ENCODE data around the gene P2RX2. TPM values are rescaled to one million over a fixed set of nuclear protein-coding genes. Genes with fewer than 3 reads are reported as not detected.

Gene P2RX2
- total RNA-seq, 6 donors from 2014 or later, result 0.27 to 4.4 (median 1.00) TPM; not detected in 2

GRCh38 chr12:132586929-132587328 is 31.6 kb upstream of the P2RX2 start:
- Histone ChIP-seq H3K4me3 (no peak overlapping the region), H3K9me3 (no peaks in the 10 kb centered on the region), H3K36me3 (peaks cover 0 to 22% (median 12%) of the 10 kb centered on the region in 4 donors), H3K4me1 (no peaks in the 10 kb centered on the region), H3K27me3 (no peaks in the 10 kb centered on the region), H3K27ac (no peak overlapping the region)
- no peak for TF ChIP-seq POLR2AphosphoS5 (IDR thresholded peaks at IDR 0.05)
- no peak for TF ChIP-seq EP300 (IDR thresholded peaks at IDR 0.05)
- TF ChIP-seq CTCF (IDR thresholded peaks at IDR 0.05), result no peak
- TF ChIP-seq POLR2A (IDR thresholded peaks at IDR 0.05), result no peak
- DNase-seq, result no peak
- WGBS, 2 donors, result 90 to 93% methylated on average over 18 of the region's 18 CpGs
- ATAC-seq (ENCODE audit: low FRiP score in 2 of 2), result no peak

DNA sequence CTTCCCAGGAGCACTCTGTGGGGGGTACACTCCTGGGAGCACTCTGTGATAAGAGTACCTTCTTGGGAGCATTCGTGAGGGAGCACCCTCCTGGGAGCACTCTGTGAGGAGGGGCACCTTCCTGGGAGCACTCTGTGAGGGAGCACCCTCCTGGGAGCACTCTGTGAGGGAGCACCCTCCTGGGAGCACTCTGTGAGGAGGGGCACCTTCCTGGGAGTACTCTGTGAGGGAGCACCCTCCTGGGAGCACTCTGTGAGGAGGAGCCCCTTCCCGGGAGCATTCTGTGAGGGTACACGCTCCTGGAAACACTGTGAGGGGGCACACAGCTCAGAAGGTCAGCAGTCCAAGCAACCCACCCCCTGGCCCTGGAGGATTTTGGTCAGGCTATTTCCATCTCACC is 30.8 kb upstream of the P2RX2 start:
- Histone ChIP-seq H3K27ac (no peak overlapping the region), H3K4me3 (no peak overlapping the region), H3K27me3 (no peaks in the 10 kb centered on the region), H3K4me1 (no peaks in the 10 kb centered on the region), H3K36me3 (peaks cover 0 to 14% (median 5%) of the 10 kb centered on the region in 4 donors), H3K9me3 (no peaks in the 10 kb centered on the region)
- 70 to 90% methylated on average over 2 to 3 of the region's 3 CpGs for WGBS, 2 donors
- no peak for ATAC-seq (ENCODE audit: low FRiP score in 2 of 2)
- TF ChIP-seq POLR2AphosphoS5 (IDR thresholded peaks at IDR 0.05), result no peak
- TF ChIP-seq CTCF (IDR thresholded peaks at IDR 0.05), result no peak
- TF ChIP-seq EP300 (IDR thresholded peaks at IDR 0.05), result no peak
- TF ChIP-seq POLR2A (IDR thresholded peaks at IDR 0.05), result no peak
- no peak for DNase-seq

GRCh38 chr12:132588319-132588718 is 30.3 kb upstream of the P2RX2 start:
- DNase-seq (no peak), ATAC-seq (ENCODE audit: low FRiP score in 2 of 2) (no peak)
- Histone ChIP-seq H3K4me1 (peaks cover 0 to 3% (median 0%) of the 10 kb centered on the region in 4 donors), H3K27ac (no peak overlapping the region), H3K36me3 (peaks cover 0 to 12% (median 2%) of the 10 kb centered on the region in 4 donors), H3K4me3 (no peak overlapping the region), H3K9me3 (no peaks in the 10 kb centered on the region), H3K27me3 (no peaks in the 10 kb centered on the region)
- TF ChIP-seq EP300 (IDR thresholded peaks at IDR 0.05) (no peak), POLR2A (IDR thresholded peaks at IDR 0.05) (no peak), POLR2AphosphoS5 (IDR thresholded peaks at IDR 0.05) (no peak), CTCF (IDR thresholded peaks at IDR 0.05) (no peak)
- 75 to 88% methylated on average over 4 to 6 of the region's 6 CpGs for WGBS, 2 donors

DNA sequence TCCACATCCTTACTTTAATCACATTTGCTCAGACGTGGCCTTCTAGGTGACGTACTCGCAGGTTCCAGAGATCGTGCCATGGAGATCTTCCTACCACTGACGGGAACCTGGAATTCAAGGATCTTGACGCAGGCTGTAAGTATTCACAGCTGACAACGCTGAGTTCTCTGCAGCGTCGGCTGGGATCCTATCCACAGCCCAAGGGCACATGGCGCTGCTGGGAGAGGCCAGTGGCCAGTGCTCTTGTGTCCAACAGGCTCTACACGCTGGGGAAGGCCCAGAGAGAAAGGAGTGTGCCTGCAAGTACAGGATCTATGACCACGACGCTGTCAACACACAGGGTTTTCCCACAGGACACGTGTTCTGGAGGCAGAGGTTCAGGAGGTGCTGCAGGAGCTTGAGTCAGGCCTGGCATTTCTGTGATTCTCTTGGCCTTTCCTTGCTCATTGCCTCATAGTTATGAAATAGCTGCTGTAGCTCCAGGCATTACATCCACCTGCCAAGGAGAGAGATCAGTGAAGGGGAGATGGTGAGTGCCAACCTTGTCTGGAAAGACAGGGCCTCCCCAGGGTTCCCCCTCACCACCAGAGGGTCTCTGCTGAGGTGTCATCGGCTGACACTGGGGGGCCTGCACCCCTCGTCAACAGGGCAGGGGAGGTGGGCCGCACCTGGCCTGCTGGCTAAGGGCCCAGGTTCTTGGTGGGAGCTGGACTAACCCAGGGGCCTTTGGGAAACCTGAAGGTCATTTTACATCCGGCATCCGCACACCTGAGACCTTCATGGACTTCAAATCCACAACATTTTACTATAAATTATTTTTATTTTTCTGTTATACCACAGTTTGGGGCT is 29.5 kb upstream of the P2RX2 start:
- H3K4me1 ChIP-seq, result peaks cover 0 to 9% (median 4%) of the 10 kb centered on the region in 4 donors
- H3K36me3 ChIP-seq, result peaks cover 0 to 7% (median 2%) of the 10 kb centered on the region in 4 donors
- WGBS, 2 donors, result 95 to 97% methylated on average over 15 to 19 of the region's 19 CpGs
- no peak for ATAC-seq (ENCODE audit: low FRiP score in 2 of 2)
- no peaks in the 10 kb centered on the region for H3K27me3 ChIP-seq
- H3K4me3 ChIP-seq, result no peak overlapping the region
- no peak for DNase-seq
- no peak for TF ChIP-seq EP300 (IDR thresholded peaks at IDR 0.05)
- no peak for TF ChIP-seq POLR2A (IDR thresholded peaks at IDR 0.05)
- no peak for TF ChIP-seq POLR2AphosphoS5 (IDR thresholded peaks at IDR 0.05)
- TF ChIP-seq CTCF (IDR thresholded peaks at IDR 0.05), result no peak
- no peaks in the 10 kb centered on the region for H3K9me3 ChIP-seq
- no peak overlapping the region for H3K27ac ChIP-seq

Data from upper lobe of left lung (tissue), 6 donors.